GM12864 (cell line): ENCODE results near the gene ACAD11.

Experiments used
- DNase-seq: peaks from one replicate; pipeline ENCODE4 v3.0.0-alpha.2; 2011; ENCODE audit warnings: low read depth
- H3K4me3 ChIP-seq: 2 replicates; pipeline ENCODE4 v1.5.1; 2011; ENCODE audit warnings: mild to moderate bottlenecking, low read depth, low read length, control low read depth
- TF ChIP-seq, protein P1 (sequence below): IDR thresholded peaks from 2 replicates; pipeline ENCODE4 v1.5.1; 2011; ENCODE audit warnings: low read depth, mild to moderate bottlenecking, moderate library complexity, low read length, control low read depth, inconsistent platforms; ENCODE audit errors: missing control alignments

The ACAD11 gene

DNA sequence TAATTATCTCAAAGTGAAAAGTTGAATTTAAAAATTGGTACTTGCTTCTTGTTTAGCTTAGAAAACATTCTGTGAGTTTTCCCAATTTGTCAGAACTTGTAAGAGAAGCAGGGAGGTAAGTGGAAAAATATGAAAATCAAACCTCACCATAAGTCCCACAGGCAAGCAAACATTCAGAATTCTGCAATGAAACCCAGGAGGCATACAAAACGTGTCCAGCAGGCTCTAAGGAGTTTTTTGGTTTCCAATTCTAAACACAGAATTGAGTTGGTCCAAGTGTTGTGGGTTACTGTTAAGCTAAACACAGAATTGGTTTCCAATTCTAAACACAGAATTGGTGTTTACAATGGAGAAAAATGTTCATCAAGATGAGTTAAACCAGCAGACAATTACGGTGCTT lies 89.6 kb downstream of the ACAD11 start:
- TF ChIP-seq, protein P1, sequence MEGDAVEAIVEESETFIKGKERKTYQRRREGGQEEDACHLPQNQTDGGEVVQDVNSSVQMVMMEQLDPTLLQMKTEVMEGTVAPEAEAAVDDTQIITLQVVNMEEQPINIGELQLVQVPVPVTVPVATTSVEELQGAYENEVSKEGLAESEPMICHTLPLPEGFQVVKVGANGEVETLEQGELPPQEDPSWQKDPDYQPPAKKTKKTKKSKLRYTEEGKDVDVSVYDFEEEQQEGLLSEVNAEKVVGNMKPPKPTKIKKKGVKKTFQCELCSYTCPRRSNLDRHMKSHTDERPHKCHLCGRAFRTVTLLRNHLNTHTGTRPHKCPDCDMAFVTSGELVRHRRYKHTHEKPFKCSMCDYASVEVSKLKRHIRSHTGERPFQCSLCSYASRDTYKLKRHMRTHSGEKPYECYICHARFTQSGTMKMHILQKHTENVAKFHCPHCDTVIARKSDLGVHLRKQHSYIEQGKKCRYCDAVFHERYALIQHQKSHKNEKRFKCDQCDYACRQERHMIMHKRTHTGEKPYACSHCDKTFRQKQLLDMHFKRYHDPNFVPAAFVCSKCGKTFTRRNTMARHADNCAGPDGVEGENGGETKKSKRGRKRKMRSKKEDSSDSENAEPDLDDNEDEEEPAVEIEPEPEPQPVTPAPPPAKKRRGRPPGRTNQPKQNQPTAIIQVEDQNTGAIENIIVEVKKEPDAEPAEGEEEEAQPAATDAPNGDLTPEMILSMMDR: no peak
- DNase-seq: no peak
- no peak overlapping the region for H3K4me3 ChIP-seq

DNA sequence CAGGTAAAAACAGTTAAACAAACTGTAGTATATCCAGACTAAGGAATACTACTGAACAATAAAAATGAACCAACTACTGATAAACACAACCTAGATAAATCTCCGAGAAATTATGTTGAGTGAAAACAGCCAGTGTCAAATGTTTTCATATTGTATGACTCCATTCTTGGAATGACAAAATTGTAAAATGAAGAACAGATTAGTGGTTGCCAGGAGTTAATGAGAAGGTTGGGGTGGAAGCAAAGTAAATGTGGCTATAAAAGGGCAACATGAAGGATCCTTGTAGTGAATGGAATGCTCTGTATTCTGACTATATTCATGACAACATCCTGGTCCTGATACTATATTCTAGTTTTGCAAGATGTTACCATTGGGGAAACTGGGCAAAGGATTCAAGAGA lies 90.0 kb downstream of the ACAD11 start:
- DNase-seq: no peak
- TF ChIP-seq, protein P1: no peak
- H3K4me3 ChIP-seq: no peak overlapping the region

DNA sequence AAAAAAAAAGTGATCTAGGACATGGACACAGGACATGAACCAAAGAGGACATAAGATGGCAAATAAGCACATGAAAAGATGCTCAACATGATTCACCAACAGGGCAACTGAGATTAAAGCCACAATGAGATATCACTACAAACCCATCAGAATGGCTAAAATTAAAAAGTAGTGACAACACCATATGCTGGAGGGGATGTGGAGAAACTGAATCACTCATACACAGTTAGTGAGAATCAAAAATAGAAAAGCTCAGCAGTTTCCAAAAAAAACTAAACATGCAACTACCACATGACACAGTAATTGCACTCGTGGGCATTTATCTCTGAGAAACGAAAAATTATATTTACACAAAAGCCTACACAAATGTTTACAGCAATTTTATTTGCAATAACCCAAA lies 90.5 kb downstream of the ACAD11 start:
- DNase-seq: no peak
- TF ChIP-seq, protein P1: no peak
- H3K4me3 ChIP-seq: no peak overlapping the region

DNA sequence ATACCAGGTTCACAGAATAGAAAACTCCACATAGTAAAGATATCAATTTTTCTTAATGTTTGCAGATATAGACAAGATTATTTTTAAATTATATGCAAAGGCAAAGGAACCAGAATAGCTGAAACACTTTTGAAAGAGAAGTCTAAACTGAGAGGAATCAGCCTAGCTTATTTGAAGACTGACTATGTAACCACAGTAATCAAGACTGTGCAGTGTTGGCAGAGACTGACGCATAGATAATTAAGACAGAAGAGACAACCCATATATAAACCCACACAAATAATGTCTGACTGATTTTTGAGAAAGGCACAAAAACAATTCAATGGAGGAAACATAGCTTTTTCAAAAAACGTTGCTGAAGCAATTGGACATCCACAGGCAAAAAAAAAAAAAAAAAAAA lies 91.2 kb downstream of the ACAD11 start:
- TF ChIP-seq, protein P1: no peak
- no peak overlapping the region for H3K4me3 ChIP-seq
- no peak for DNase-seq

DNA sequence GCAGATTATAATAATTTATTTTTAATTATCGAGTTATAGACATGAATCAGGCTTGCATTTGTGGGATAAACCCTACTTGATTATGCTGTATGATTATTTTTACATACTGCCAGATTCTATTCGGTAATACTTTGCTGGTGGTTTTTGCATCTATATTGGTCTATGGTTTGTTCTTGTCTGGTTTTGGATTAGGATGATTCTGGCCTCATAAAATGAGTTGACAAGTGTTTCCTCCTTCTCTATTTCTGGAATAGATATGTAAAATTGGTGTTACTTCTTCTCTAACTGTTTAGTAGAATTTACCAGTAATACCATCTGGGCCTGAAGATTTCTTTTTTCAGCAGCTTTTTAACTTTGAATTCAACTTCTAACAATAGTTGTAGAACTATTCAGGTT lies 95.5 kb downstream of the ACAD11 start:
- H3K4me3 ChIP-seq: no peak overlapping the region
- DNase-seq: no peak
- TF ChIP-seq, protein P1: no peak

DNA sequence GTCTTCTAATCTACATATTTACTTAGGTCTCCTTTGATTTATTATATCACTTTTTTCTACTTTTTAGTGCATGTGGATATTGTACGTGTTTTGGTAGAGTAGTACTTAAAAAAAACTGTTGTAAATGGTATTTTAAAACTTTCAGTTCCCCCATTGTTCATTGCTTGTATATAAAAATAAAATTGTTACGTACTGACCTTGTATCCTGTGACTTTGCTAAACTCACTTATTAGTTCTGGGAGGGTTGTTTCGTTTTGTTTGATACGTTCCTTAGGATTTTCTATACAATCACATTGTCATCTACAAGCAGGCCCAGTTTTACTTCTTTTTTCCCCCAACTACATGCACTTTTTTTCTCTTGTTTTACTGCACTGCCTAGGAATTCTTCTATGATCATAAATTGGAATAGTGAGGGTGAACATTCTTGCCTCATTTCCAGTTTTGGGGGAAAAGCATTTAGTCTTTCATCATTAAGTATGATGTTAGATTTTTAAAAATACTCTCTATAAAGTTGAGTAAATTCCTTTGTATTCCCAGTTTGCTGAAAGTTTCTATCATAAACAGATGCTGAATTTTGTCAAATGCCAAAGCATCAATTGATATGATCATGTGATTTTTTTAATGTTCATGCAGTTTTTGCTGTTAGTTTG lies 96.1 kb downstream of the ACAD11 start:
- TF ChIP-seq, protein P1: no peak
- DNase-seq: no peak
- no peak overlapping the region for H3K4me3 ChIP-seq

DNA sequence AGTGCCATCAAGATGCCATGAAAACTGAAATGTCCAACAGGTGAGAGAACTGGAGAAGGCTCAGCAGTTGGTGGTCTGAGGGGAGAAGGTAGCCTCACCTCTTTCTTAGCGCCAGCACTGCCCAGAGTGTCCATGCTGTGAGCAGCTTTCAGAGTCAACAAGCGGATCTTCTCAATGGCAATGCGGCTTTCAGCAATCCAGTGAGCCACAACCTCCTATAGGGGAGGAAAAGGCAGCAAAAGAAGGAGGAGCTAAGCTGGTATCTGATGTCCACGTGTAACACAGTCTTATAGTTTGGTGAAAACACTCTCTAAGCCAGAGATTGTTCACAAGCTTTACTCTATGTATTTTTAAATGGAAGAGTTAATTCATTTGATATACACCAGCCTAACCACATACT lies 98.6 kb downstream of the ACAD11 start:
- DNase-seq: no peak

More for the DNA sequence above, 98.6 kb downstream of the ACAD11 start:
- TF ChIP-seq, protein P1: no peak
- no peak overlapping the region for H3K4me3 ChIP-seq
